Natural killer cell (primary cell): ENCODE data around the gene GPX4. TPM values are rescaled to one million over a fixed set of nuclear protein-coding genes. Genes with fewer than 3 reads are reported as not detected.

ENCODE experiments used
- ATAC-seq, 3 donors: fragments of 150-1000 bp in 2 of 3; fragments of 200-7000 bp in 1 of 3; cut with Tn5 transposase; 1 replicate in 1 of 3; 2 replicates in 2 of 3; pipeline ENCODE4 v1.10.0; 2021; ENCODE audit warnings: mild to moderate bottlenecking in 2 of 3, moderate library complexity in 2 of 3
- DNase-seq, 2 donors: peaks; one replicate each; pipeline versions ENCODE4 v3.0.0 to v3.0.0-alpha.2; 2013 to 2021; ENCODE audit warnings: mixed read lengths in 1 of 2
- H3K27ac ChIP-seq: one replicate; pipeline ENCODE4 v1.5.1; 2013; ENCODE audit warnings: mild to moderate bottlenecking, low read length
- H3K27me3 ChIP-seq: one replicate; pipeline ENCODE4 v1.6.1; 2013; ENCODE audit warnings: low read length; ENCODE audit not compliant: control insufficient read depth, insufficient read depth
- H3K36me3 ChIP-seq: one replicate; pipeline ENCODE4 v1.6.1; 2013; ENCODE audit warnings: low read length; ENCODE audit not compliant: control insufficient read depth, insufficient read depth
- H3K4me1 ChIP-seq: one replicate; pipeline ENCODE4 v1.6.1; 2013; ENCODE audit warnings: low read length; ENCODE audit not compliant: control insufficient read depth, insufficient read depth
- H3K4me3 ChIP-seq: one replicate; pipeline ENCODE4 v1.5.1; 2013; ENCODE audit warnings: low read length
- H3K9me3 ChIP-seq: one replicate; pipeline ENCODE4 v1.6.1; 2013; ENCODE audit warnings: low read length; ENCODE audit not compliant: control insufficient read depth, insufficient read depth
- H3K27ac Mint-ChIP-seq, 2 donors: one replicate each; pipeline ENCODE4 v1.8.0; 2022; ENCODE audit warnings: mild to moderate bottlenecking in 2 of 2, mixed read lengths in 2 of 2, moderate library complexity in 1 of 2
- H3K27me3 Mint-ChIP-seq, 2 donors: one replicate each; pipeline ENCODE4 v1.8.0; 2022; ENCODE audit warnings: low read depth in 2 of 2, mixed read lengths in 2 of 2
- H3K36me3 Mint-ChIP-seq: one replicate; pipeline ENCODE4 v1.8.0; 2022; ENCODE audit warnings: mixed read lengths
- H3K4me1 Mint-ChIP-seq, 2 donors: one replicate each; pipeline ENCODE4 v1.8.0; 2022; ENCODE audit warnings: mixed read lengths in 2 of 2
- H3K4me3 Mint-ChIP-seq: one replicate; pipeline ENCODE4 v1.8.0; 2022; ENCODE audit warnings: mild to moderate bottlenecking, moderate library complexity, mixed read lengths
- H3K9me3 Mint-ChIP-seq, 2 donors: one replicate each; pipeline ENCODE4 v1.8.0; 2022; ENCODE audit warnings: mixed read lengths in 2 of 2
- CTCF ChIP-seq: fragments of 200-600 bp; IDR thresholded peaks from one replicate; pipeline ENCODE4 v1.8.0; 2022; ENCODE audit warnings: antibody characterized with exemption
- WGBS: methylation state at CpG from one replicate; pipeline ENCODE4 v1.1.7; 2013; ENCODE audit warnings: missing lambda C conversion rate; ENCODE audit not compliant: insufficient coverage; 5-methylcytosine and 5-hydroxymethylcytosine counted together
- intact Hi-C: fragments of 100-400 bp; cut with micrococcal nuclease; formaldehyde crosslinking; loops from one replicate; pipeline ENCODE4 v1.14.2; 2022
- total RNA-seq, 4 donors: library from RNA; stranded (reverse); fragments of 120-200 nt in 1 of 4; gene quantifications; one replicate each; pipeline versions ENCODE4 v1.2.3 to v1.2.4, GENCODE V29; 2013 to 2022

Gene GPX4
- total RNA-seq, 3 donors from 2014 or later (not counting 1 experiment from before 2014, with no cell fraction given): 108 to 126 (median 121) TPM

DNA sequence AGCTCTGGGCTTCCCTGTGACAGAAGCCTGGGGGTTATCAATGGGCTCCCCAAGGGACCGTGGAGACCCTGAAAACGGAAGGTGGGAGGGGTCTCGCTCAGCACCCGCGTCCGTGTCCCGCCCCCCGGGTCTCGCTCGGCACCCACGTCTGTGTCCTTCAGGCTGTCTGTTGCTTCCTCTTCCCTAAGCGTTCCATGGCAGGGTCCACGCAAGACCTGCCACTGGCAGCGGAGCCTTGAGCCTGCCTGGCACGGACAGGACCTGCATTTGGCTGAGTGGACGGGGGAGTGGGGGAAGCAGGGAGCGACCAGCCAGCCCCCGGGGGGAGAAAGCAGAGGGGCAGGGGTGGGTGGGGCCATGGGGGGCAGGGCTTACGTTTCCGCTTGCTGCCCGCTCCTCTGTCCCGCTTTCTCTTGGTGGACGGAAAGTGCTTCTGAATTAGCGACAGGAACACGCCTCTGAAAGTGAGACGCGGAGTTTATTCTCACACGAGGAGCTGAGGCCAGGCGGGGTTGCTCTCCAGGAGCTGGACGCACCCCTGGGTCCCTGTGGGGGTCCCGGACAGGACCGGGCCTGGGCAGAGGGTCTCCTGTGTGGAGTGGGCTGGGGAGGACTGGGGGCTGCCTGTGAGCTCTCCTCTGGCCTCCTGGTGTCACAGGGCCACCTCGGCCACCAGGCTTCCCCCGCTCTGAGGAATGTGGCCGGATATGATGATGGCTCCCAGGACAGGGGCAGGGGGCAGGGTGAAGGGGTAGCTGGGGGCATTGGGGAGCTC is 12.0 kb downstream of the GPX4 start:
- Mint-ChIP-seq H3K4me1 (no peaks in the 10 kb centered on the region), H3K4me3 (no peak overlapping the region), H3K9me3 (no peaks in the 10 kb centered on the region), H3K36me3 (no peaks in the 10 kb centered on the region), H3K27ac (no peak overlapping the region), H3K27me3 (no peaks in the 10 kb centered on the region)
- intact Hi-C loops: no loop called here
- Histone ChIP-seq H3K27ac (no peak overlapping the region), H3K4me3 (no peak overlapping the region), H3K4me1 (peaks cover 13% of the 10 kb centered on the region), H3K9me3 (no peaks in the 10 kb centered on the region), H3K36me3 (peaks cover 63% of the 10 kb centered on the region), H3K27me3 (no peaks in the 10 kb centered on the region)
- 96% methylated on average over 35 of the region's 35 CpGs for WGBS
- TF ChIP-seq CTCF: no peak
- DNase-seq (no peak), ATAC-seq (no peak)

DNA sequence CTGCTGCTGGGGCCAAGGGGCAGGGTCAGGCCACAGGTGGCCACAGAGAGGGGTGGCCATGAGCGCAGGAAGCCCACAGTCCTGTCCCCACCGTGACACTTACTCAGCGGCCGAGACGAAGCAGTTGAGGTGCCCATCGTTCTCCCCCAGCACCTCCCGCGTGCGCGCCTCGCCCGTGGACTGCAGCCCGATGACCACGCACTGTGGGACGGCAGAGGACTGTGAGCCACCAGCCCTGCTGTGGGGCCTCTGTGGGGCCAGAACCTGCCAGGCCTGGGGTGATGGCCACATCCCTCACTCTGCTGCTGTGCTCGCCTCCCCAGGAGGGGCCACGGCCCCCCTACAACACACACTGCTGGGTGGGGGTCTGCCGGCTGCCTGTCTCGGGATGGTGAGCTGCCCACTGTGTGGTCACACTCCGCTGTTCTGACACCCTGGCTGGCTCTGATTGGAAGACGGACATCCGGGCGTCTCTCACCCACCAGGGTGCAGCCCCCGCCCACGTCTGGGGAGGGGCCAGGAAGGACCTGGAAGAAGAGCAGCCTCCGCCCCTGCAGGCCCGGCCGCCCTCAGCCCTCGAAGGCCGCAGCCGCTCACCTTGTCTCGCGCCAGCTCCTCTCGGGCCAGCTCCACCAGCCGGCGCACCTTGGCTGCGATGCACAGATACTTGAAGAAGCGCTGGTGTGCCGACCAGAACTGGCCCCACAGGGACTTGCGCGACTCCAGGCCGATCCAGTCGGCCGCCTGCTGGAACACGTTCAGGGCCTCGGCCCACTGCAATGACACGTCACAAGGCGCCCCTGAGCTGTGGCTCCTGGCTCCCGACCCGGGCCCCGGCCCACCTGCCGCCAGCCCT is 13.2 kb downstream of the GPX4 start:
- no peak for ATAC-seq
- 97% methylated on average over 52 of the region's 52 CpGs for WGBS
- Mint-ChIP-seq H3K27me3 (no peaks in the 10 kb centered on the region), H3K9me3 (no peaks in the 10 kb centered on the region), H3K4me1 (no peaks in the 10 kb centered on the region), H3K36me3 (no peaks in the 10 kb centered on the region), H3K4me3 (no peak overlapping the region), H3K27ac (no peak overlapping the region)
- no peak overlapping the region for H3K27ac ChIP-seq
- intact Hi-C loops: no loop called here
- peaks cover 13% of the 10 kb centered on the region for H3K4me1 ChIP-seq
- no peaks in the 10 kb centered on the region for H3K9me3 ChIP-seq
- no peak for TF ChIP-seq CTCF
- no peak for DNase-seq
- no peak overlapping the region for H3K4me3 ChIP-seq
- no peaks in the 10 kb centered on the region for H3K27me3 ChIP-seq
- H3K36me3 ChIP-seq: peaks cover 67% of the 10 kb centered on the region

DNA sequence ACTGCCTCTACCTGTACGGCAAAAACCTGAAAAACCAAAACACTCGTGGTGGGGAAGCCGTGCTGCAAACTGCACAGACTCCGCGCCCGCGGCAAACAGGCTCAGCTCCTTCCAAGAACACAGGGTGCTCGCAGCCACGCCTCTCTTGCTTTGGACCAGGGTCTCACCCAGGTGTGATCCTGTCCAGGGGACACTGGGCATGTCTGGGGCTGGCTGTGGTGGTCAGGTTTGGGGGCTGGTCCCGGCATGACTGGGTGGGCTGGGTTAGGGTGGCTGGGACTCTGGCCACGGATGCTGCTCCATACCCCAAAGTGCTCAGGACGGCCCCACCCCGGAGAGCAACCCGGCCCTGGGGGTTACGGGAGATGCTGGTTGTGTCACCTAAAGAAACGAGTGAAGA is 13.9 kb downstream of the GPX4 start:
- Histone ChIP-seq H3K9me3 (no peaks in the 10 kb centered on the region), H3K27ac (no peak overlapping the region), H3K27me3 (no peaks in the 10 kb centered on the region), H3K4me1 (peaks cover 13% of the 10 kb centered on the region), H3K4me3 (no peak overlapping the region), H3K36me3 (peaks cover 68% of the 10 kb centered on the region)
- 98% methylated on average over 16 of the region's 16 CpGs for WGBS
- intact Hi-C loops: no loop called here
- no peak for DNase-seq
- no peaks in the 10 kb centered on the region for H3K9me3 Mint-ChIP-seq
- H3K27me3 Mint-ChIP-seq: no peaks in the 10 kb centered on the region
- no peak overlapping the region for H3K27ac Mint-ChIP-seq
- no peak for ATAC-seq
- TF ChIP-seq CTCF: no peak
- H3K36me3 Mint-ChIP-seq: no peaks in the 10 kb centered on the region
- no peaks in the 10 kb centered on the region for H3K4me1 Mint-ChIP-seq
- H3K4me3 Mint-ChIP-seq: no peak overlapping the region
